COLO668 (cell line): ENCODE measurements around the gene THSD4.
"Not testable (repeated sequence)": the region's sequence is repeated elsewhere in the genome, so short reads cannot be mapped to it uniquely, and the experiment has no call there.

Experiments
- DNase-seq: peaks from one replicate; lab custom pipeline; 2025; ENCODE audit not compliant: unreplicated experiment; lab: John Stamatoyannopoulos, UW

The THSD4 gene

GRCh38 chr15:71146580-71146982 lies 31.3 kb downstream of the THSD4 start:
- DNase-seq, result no peak

- no peak for DNase-seq
Observed at GRCh38 chr15:71148048-71148447, 32.8 kb downstream of the THSD4 start.

GRCh38 chr15:71149646-71150557 lies 34.6 kb downstream of the THSD4 start:
- DNase-seq, result no peak

- DNase-seq, result no peak
Observed at GRCh38 chr15:71151081-71151480, 35.8 kb downstream of the THSD4 start.

GRCh38 chr15:71152542-71152941 lies 37.3 kb downstream of the THSD4 start:
- DNase-seq, result no peak

- DNase-seq, result no peak
Observed at GRCh38 chr15:71153823-71154524, 38.7 kb downstream of the THSD4 start.

- no peak for DNase-seq
Observed at GRCh38 chr15:71154607-71155200, 39.4 kb downstream of the THSD4 start.

GRCh38 chr15:71155534-71155933 lies 40.3 kb downstream of the THSD4 start:
- no peak for DNase-seq

GRCh38 chr15:71160976-71161375 lies 45.7 kb downstream of the THSD4 start:
- no peak for DNase-seq

- no peak for DNase-seq
Observed at GRCh38 chr15:71162309-71162708, 47.0 kb downstream of the THSD4 start.

- DNase-seq, result not testable (repeated sequence)
Observed at GRCh38 chr15:71164606-71165005, 49.3 kb downstream of the THSD4 start.

- DNase-seq, result no peak
Observed at GRCh38 chr15:71167445-71168165, 52.3 kb downstream of the THSD4 start.

GRCh38 chr15:71168166-71168834 lies 53.0 kb downstream of the THSD4 start:
- DNase-seq, result no peak

GRCh38 chr15:71170163-71170562 lies 54.9 kb downstream of the THSD4 start:
- DNase-seq, result no peak

- DNase-seq, result no peak
Observed at GRCh38 chr15:71171195-71171594, 55.9 kb downstream of the THSD4 start.

- DNase-seq, result not testable (repeated sequence)
Observed at GRCh38 chr15:71174360-71174759, 59.1 kb downstream of the THSD4 start.

- DNase-seq, result no peak
Observed at GRCh38 chr15:71180986-71181853, 65.9 kb downstream of the THSD4 start.

GRCh38 chr15:71182522-71182921 lies 67.3 kb downstream of the THSD4 start:
- no peak for DNase-seq

- DNase-seq, result no peak
Observed at GRCh38 chr15:71183063-71183462, 67.8 kb downstream of the THSD4 start.

GRCh38 chr15:71185706-71186105 lies 70.4 kb downstream of the THSD4 start:
- no peak for DNase-seq
